ENCODE results near the gene GNG7. TPM values are rescaled to one million over a fixed set of nuclear protein-coding genes. Genes with fewer than 3 reads are reported as not detected.

GNG7 gene
- total and polyA plus RNA-seq, 10 of the 15 experiments (the other 5 are each of a cell fraction or from before 2014, with no cell fraction given) = 1.9 to 13.6 (median 6.5) TPM

GRCh38 chr19:2461751-2462634, 240.5 kb downstream of the GNG7 start (continued):
- TF ChIP-seq E2F8 (IDR thresholded peaks at IDR 0.05; ENCODE audit: low read depth, partially characterized antibody) (peak; percentile 35), TCF7 (IDR thresholded peaks at IDR 0.05; ENCODE audit: borderline replicate concordance) (no peak), SIN3A (IDR thresholded peaks at IDR 0.05; ENCODE audit: low read depth, low read length) (peak; percentile 90), IRF4 (IDR thresholded peaks at IDR 0.05; ENCODE audit: low read depth, low read length) (no peak), BCLAF1 (IDR thresholded peaks at IDR 0.05) (no peak), YBX1 (IDR thresholded peaks at IDR 0.05) (no peak), GABPA (IDR thresholded peaks at IDR 0.05; ENCODE audit: low read depth) (no peak), NR2C2 (IDR thresholded peaks at IDR 0.05; ENCODE audit: borderline replicate concordance, control insufficient read depth, insufficient read length, low read depth) (no peak), SUZ12 (IDR thresholded peaks at IDR 0.05; ENCODE audit: unreplicated experiment) (no peak), NRF1 (conservative IDR thresholded peaks at IDR 0.05; ENCODE audit: low read depth, low read length) (no peak), SMAD5 (IDR thresholded peaks at IDR 0.05; ENCODE audit: low read depth) (no peak), NKRF (conservative IDR thresholded peaks at IDR 0.05) (peak; percentile 96), ZNF384 (IDR thresholded peaks at IDR 0.05; ENCODE audit: borderline replicate concordance, low read depth, low read length) (no peak), NFYB (IDR thresholded peaks at IDR 0.05; ENCODE audit: insufficient read depth, low read depth, low read length) (no peak), TCF3 (IDR thresholded peaks at IDR 0.05; ENCODE audit: borderline replicate concordance, insufficient read depth, low read depth, low read length) (no peak), MXI1 (IDR thresholded peaks at IDR 0.05; ENCODE audit: low read depth, low read length) (peak; percentile 79), RB1 (IDR thresholded peaks at IDR 0.05; ENCODE audit: borderline replicate concordance) (no peak), BACH1 (IDR thresholded peaks at IDR 0.05; ENCODE audit: borderline replicate concordance) (no peak)

Data from GM12878 (cell line).